MM.1S (cell line): ENCODE data around the gene ORC2.

Experiments used
- EZH2 ChIP-seq: fragments of 300-600 bp; sonication (generic); optimal IDR thresholded peaks from 2 replicates; pipeline ENCODE3; 2017; ENCODE audit warnings: low read depth, mild to moderate bottlenecking, antibody characterized with exemption, low read length, mixed read lengths
- TF ChIP-seq, protein P1 (sequence below): fragments of 300-600 bp; sonication (generic); IDR thresholded peaks from 2 replicates; pipeline ENCODE4 v1.5.1; 2016; ENCODE audit warnings: antibody characterized with exemption, low read length, mixed read lengths

DNA sequence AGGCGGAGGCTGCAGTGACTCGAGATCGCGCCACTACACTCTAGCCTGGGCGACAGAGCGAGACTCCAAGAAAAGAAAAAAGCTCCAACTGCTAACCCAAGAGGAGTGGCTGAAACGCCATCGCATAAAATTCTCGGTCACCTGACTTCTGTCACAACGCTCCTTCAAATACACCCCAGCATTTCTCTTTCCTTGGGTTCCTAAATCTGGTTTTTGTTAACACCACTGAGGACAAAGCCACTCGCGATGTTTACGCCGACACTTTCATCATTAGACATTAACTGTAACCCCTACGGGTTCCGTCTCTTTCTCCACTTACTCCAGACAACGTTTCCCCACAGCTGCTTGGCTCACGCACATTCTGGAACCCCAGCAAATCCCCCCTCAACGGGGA is 99.7 kb downstream of the ORC2 start:
- TF ChIP-seq, protein P1, sequence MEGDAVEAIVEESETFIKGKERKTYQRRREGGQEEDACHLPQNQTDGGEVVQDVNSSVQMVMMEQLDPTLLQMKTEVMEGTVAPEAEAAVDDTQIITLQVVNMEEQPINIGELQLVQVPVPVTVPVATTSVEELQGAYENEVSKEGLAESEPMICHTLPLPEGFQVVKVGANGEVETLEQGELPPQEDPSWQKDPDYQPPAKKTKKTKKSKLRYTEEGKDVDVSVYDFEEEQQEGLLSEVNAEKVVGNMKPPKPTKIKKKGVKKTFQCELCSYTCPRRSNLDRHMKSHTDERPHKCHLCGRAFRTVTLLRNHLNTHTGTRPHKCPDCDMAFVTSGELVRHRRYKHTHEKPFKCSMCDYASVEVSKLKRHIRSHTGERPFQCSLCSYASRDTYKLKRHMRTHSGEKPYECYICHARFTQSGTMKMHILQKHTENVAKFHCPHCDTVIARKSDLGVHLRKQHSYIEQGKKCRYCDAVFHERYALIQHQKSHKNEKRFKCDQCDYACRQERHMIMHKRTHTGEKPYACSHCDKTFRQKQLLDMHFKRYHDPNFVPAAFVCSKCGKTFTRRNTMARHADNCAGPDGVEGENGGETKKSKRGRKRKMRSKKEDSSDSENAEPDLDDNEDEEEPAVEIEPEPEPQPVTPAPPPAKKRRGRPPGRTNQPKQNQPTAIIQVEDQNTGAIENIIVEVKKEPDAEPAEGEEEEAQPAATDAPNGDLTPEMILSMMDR: no peak
- no peak for TF ChIP-seq EZH2
